Right ventricle myocardium superior (tissue), 1 donor: Measurements from ENCODE around the gene TBCD. TPM values are rescaled to one million over a fixed set of nuclear protein-coding genes. Genes with fewer than 3 reads are reported as not detected.

Experiments
- ATAC-seq: fragments of 200-7000 bp; cut with Tn5 transposase; one replicate; pipeline ENCODE4 v1.9.1; 2020; ENCODE audit warnings: mild to moderate bottlenecking; ENCODE audit not compliant: poor library complexity
- DNase-seq: peaks from one replicate; pipeline ENCODE4 v3.0.0-alpha.2; 2020
- intact Hi-C: fragments of 100-400 bp; cut with DNase I; formaldehyde crosslinking; loops from one replicate; pipeline ENCODE4 v1.11.2; 2022
- total RNA-seq: library from RNA; stranded (reverse); fragmentation: NEBNext Ultra II Directional; extraction: Animal tissue kit (Norgen Biotek cat#: 25700); gene quantifications from one replicate; pipeline ENCODE4 v1.2.1, GENCODE V29; 2021
- donor health status: DM: no; HTN: yes; CAD: no; lungs with severe emphysema.

TBCD gene
- total RNA-seq, 1 donor from 2014 or later: 45.1 TPM

DNA sequence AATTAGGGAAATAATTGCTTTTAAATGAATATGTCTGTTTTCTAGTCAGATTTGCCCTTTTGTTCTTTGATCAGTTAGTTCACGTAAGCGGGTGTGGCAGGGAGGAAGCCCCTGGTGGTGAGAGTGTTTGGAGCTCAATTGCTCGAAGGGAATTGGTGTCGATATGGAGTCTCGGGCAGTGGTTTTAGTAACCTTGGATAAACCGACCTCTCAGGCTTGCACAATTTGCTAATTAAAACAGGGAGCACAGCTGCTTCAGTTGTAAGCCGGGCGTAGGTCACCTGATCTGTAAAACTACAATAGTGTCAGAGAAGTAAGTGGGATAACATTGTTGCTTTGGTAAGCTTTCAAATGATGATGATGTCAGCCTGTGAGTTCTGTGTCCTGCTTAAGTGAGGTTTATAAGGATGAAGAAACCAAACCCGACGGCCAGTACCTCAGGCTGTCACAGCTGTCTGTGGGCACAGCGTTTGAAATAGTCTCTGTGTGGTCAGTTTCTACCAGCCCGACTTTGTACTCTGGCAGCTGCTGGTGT is 85.0 kb downstream of the TBCD start:
- ATAC-seq (peak; percentile 21), DNase-seq (peak; percentile 20)
- intact Hi-C loops: no loop called here

DNA sequence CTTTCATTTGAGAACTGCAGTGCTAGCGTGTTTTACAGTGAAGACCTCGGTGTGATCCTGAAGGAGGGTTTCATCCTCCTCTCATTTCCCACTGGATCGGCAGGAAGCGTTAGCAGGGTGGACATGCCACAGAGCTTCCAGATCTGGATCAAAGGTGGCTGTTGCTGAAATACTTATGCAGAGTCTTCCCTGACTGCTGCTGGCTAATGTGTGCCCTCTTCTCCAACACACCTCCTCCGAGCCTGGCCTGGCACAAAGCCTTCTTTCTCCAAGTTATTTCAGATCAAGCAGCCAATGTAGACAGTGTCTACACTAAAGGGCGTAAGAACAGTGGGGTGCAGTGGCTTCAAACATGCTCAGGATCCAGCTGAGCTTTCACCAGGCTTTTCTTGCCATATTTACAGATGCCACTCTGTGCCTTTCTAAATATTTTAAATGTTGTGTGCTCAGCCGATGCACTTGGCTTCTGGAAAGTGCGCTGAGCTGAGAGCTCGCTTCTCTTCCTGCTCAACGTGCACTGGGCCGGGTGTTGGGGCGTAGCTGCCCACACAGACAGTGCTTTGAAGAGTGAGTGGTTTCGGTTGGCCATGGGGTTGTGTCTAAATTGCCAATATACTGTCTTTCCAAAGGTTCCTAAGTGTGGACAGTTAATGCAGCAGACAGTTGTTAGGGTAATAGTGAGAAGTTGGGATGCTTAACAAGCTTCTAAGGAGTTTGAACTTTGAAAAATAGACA is 85.9 kb downstream of the TBCD start:
- DNase-seq: no peak
- intact Hi-C loops: no loop called here
- ATAC-seq: peak; percentile 16

DNA sequence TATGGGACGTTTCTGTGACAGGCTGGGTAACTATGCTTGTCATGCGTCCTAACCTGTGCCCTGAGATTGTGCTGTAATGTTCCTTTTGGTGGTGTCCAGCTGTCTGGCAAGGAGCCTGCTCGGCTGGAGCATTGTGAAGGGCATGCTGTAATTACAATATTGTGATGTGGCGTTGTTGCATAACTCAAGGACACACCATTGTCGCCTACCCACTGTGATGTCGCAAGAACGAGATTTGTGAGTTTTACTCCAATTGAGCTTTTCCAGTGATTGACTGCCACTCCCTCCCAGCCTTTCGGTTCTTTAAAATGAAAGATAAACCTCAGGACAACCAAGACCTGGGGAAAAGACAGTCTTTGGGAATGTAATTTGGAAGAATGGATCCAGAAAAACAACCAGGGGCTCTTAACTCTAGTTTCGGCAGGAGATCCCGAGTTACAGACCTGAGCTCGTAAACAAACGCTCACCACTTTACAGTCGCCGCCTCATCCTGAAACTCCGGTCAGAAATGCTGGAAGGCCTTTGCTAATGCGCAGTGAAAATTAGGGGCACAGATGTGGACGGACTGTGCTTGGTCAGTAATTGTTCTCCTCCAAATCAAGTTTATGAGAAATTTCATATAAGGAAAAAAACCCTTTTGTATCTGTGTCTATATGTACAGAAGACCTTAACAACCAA is 86.7 kb downstream of the TBCD start:
- intact Hi-C loops: no loop called here
- DNase-seq (peak; percentile 76), ATAC-seq (peak; percentile 84)

GRCh38 chr17:82839617-82840292 is 87.9 kb downstream of the TBCD start, which contains the start of gene ZNF750:
Gene ZNF750, minus strand, starts transcription at chr17:82840022. Its CDS starts 7,568 bp downstream, at chr17:82832454.
- intact Hi-C loops: no loop called here
- no peak for ATAC-seq
- no peak for DNase-seq

- DNase-seq (no peak), ATAC-seq (no peak)
- intact Hi-C loops: no loop called here
These were observed 88.6 kb downstream of the TBCD start for GRCh38 chr17:82840431-82840831.

DNA sequence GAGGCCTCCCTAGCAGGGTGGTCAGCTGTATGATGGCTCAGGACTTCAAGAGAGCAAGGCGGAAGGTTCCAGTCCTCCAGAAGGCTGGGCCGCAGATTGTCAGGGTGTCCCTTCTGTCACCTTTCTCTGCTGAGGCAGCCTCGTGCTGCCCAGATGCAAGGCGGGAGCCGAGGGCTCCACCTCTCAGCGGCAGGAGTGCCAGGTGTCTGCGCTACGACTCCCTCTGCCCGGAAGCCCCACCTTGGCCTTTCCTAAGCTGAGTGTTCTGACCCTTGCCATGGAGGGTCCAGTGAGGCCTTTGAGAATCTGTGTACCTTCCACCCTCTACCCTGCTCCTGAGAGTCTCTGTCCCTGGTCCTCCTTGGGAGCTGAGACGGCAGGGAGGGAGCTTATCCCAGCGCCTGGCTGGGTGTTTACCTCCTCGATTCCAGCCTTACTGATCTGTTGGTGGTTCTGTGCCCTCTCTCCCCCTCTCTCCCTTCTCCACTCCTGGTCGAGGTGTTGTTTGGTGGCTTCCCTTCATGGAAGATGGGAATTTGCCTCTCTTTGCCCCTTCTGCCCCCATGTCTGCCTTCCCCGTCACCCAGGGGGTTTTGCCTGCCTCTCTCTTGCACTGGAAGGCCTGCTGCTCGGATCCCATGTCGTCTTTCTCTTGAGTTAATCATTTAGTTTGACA is 90.2 kb downstream of the TBCD start:
- no peak for DNase-seq
- intact Hi-C loops: no loop called here
- ATAC-seq: no peak

DNA sequence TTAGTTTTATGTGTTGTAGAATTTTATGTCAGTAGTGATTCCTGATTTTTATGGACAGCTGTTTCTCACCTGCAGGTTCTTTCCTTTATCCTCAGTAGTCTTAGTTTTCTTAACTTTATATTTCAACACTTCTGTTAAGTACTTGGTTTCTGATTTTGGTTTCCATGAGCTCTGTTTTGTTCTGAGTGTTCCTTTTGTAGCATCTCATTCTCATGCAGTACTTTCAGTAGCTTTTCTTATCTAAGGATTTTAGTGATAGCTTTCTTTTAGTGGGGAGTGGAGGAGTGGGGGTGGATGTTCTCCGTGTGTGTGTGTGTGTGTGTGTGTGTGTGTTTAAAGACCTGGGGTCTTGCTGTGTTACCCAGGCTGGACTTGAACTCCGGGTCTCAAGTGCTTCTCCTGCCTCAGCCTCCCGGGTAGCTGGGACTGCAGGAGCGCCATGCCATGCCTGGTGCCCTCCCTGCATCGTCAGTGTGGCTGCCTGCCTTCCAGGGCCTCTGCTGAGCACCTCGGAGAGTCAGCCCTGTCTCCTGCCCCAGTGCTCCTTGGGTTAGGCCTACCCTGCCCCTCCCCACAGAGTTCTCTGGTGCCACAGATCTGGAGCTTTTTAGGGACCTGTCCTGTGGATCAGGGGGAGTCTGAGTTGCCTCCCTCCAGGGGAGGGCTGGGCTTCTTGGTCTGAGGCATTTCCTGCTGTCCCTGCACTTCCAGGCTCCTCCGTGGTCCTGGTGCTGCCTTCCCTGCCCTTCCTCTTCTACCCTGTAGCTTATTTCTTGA is 92.2 kb downstream of the TBCD start:
- ATAC-seq (no peak), DNase-seq (no peak)
- intact Hi-C loops: no loop called here

DNA sequence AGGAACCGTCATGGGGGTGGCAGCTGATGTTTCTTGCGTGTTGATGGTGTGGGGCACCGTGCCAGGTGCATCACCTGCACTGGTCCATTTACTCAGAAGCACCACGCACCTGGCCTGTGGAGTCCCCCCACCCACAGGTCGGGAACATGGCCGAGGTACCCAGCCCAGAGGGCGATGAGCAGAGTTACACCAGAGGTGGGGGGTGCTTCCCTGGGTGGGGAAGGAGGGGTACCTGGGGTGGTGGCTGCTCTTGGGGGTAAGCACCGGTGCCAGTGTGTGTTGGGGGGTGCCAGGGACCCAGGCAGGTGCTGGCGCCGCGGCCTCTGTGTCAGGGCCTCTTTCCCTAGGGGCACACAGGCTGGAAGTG is 92.9 kb downstream of the TBCD start:
- intact Hi-C loops: no loop called here
- ATAC-seq: no peak
- DNase-seq: no peak

- DNase-seq (peak; percentile 77), ATAC-seq (peak; percentile 67)
- intact Hi-C loops: no loop called here
These were observed 93.4 kb downstream of the TBCD start for GRCh38 chr17:82845163-82845807.

DNA sequence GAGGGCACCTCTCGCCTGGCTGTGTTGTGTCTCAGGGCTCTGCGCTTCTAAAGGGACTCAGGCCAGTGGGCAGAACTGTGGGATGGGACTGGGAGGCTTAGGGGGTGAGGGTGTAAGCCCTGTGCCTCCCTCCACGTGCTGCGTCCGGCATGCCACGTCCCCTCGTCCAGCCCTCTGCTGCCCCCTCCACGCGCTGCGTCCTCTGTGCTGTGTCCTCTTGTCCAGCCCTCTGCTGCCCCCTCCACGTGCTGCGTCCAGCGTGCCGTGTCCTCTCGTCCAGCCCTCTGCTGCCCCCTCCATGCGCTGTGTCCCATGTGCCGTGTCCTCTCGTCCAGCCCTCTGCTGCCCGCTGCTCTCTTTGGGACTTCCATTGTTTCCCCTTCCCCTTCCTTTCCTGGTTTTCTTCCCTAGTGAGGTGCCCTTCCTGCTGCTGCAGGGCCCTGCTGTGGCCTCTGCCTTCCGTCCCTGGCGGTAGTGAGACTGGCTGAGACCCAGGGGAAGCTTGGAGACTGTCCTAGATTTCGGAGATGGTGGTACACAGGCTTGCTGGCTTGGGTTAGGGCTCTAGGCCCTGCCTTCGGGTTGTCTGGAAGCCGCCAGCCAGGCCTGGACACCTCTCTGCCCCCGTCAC is 94.3 kb downstream of the TBCD start:
- DNase-seq: no peak
- intact Hi-C loops: no loop called here

DNA sequence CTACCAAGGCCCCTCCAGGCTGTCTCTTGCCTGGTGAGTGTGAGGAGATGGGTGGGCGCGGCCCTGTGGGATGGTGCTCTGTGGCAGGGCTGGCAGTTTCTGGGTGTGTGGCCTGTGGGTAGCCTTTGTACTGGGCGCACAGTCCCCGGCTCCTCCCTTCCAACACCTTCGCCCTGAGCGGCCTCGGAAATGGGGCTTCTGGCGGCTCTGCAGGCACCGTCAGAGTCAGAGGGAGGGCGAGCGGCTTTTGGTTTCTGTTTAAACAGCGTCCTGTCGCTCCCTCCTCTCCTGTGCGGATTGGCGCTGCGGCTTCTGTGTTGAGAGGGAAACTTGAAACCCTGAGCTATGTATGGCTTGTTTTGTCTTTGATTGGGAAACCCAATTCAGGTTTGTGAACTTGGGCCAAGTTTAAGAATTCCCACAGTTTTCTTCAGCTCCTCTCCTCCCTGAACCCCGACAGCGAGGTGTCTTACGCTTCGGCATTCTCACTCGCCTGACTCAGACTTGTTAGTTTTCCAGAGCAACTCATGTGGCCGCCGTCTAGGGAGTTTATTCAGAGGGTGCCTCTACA is 96.2 kb downstream of the TBCD start:
- DNase-seq (peak; percentile 58), ATAC-seq (no peak)

More for the DNA sequence above, 94.3 kb downstream of the TBCD start:
- peak; percentile 68 for ATAC-seq

GRCh38 chr17:82849076-82849945 is 97.4 kb downstream of the TBCD start:
- DNase-seq (no peak), ATAC-seq (no peak)
- intact Hi-C loops: no loop called here

More for the DNA sequence above, 96.2 kb downstream of the TBCD start:
- intact Hi-C loops: no loop called here

- DNase-seq (no peak), ATAC-seq (no peak)
- intact Hi-C loops: no loop called here
These were observed 99.5 kb downstream of the TBCD start for GRCh38 chr17:82851381-82851780.

GRCh38 chr17:82854226-82854625 is 102.4 kb downstream of the TBCD start:
- no peak for DNase-seq
- intact Hi-C loops: no loop called here
- ATAC-seq: no peak

DNA sequence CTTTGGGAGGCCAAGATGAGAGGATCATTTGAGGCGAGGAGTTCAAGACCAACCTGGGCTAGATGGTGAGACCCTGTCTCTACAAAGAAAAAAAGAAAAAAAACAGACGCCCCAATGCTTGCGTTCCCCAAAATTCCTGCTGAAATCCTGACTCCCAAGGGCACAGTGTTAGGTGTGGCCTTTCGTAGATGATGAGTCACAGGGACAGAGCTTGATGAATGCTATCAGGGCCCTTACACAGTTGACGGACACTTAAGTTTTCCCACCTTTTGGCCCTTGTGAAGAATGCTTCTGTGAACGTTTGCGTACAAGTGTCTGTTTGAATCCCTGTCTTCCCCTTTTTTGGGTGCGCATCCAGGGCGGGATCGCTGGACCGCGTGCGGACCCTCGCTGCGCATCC is 104.5 kb downstream of the TBCD start:
- no peak for ATAC-seq
- intact Hi-C loops: no loop called here
- DNase-seq: no peak
